Myocyte (in vitro differentiated cells): Measurements from ENCODE around the gene NIN. TPM values are rescaled to one million over a fixed set of nuclear protein-coding genes. Genes with fewer than 3 reads are reported as not detected.

Experiments used
- total RNA-seq: library from RNA; depleted of rRNA; stranded (reverse); fragments of >200 nt; gene quantifications from 2 replicates; pipeline ENCODE4 v1.2.3, GENCODE V29; 2014

Gene NIN
- total RNA-seq, 1 donor from 2014 or later = 43.3 TPM

Other genes starting within 250 kb of the NIN start
- 30.5 and 39.9 TPM in 2 replicates for gene SAV1, start 162.9 kb downstream of the NIN start, total RNA-seq
- gene ABHD12B, start 40.9 kb upstream of the NIN start, total RNA-seq = not detected in 2 replicates
- 161 and 270 TPM in 2 replicates for gene PYGL, start 113.3 kb upstream of the NIN start, total RNA-seq